ENCODE measurements around the gene RABAC1. TPM values are rescaled to one million over a fixed set of nuclear protein-coding genes. Genes with fewer than 3 reads are reported as not detected.

RABAC1 gene
- polyA plus RNA-seq, 1 donor from 2014 or later, result 290 TPM

GRCh38 chr19:41971363-41971762 is 12.2 kb upstream of the RABAC1 start:
- no peaks in the 10 kb centered on the region for H3K9me2 ChIP-seq (ENCODE audit: insufficient read depth, low read length)
- no peak for TF ChIP-seq TAF1 (IDR thresholded peaks at IDR 0.05; ENCODE audit: low read depth)
- no peak for TF ChIP-seq REST (IDR thresholded peaks at IDR 0.05; ENCODE audit: borderline replicate concordance)
- TF ChIP-seq MXI1 (conservative IDR thresholded peaks at IDR 0.05; ENCODE audit: poor library complexity, severe bottlenecking), result no peak
- TF ChIP-seq RAD21 (conservative IDR thresholded peaks at IDR 0.05), result no peak
- no peak for TF ChIP-seq EP300 (conservative IDR thresholded peaks at IDR 0.05; ENCODE audit: poor library complexity, severe bottlenecking)
- TF ChIP-seq EZH2 (IDR thresholded peaks at IDR 0.05; ENCODE audit: borderline replicate concordance, insufficient read depth, low read length, poor library complexity, severe bottlenecking), result no peak
- no peak for TF ChIP-seq SMC3 (conservative IDR thresholded peaks at IDR 0.05; ENCODE audit: poor library complexity)
- no peak for TF ChIP-seq CTCF (IDR thresholded peaks at IDR 0.05; ENCODE audit: poor library complexity, severe bottlenecking)
- no peak for TF ChIP-seq POLR2AphosphoS5 (IDR thresholded peaks at IDR 0.05)
- no peaks in the 10 kb centered on the region for H3K79me2 ChIP-seq (replicated peaks; ENCODE audit: insufficient read depth, low read length)
- H4K20me1 ChIP-seq (ENCODE audit: insufficient read depth), result no peaks in the 10 kb centered on the region
- H3K36me3 ChIP-seq (ENCODE audit: insufficient read depth, low read length), result no peaks in the 10 kb centered on the region
- H3K9me3 ChIP-seq (ENCODE audit: low read length), result no peaks in the 10 kb centered on the region
- H3K4me3 ChIP-seq (ENCODE audit: low read length), result no peak overlapping the region
- no peak overlapping the region for H3K4me2 ChIP-seq (ENCODE audit: low read length)
- no peak overlapping the region for H2AFZ ChIP-seq (ENCODE audit: low read depth, low read length)
- no peak overlapping the region for H3K27ac ChIP-seq (ENCODE audit: low read length)
- no peaks in the 10 kb centered on the region for H3F3A ChIP-seq (ENCODE audit: insufficient read depth, low read length, poor library complexity, severe bottlenecking)
- no peak overlapping the region for H3K9ac ChIP-seq (ENCODE audit: low read length)
- no peaks in the 10 kb centered on the region for H3K27me3 ChIP-seq (ENCODE audit: insufficient read depth, low read depth, low read length)

GRCh38 chr19:41969772-41970458 is 10.8 kb upstream of the RABAC1 start:
- Histone ChIP-seq H3K79me2 (replicated peaks; ENCODE audit: insufficient read depth, low read length) (no peaks in the 10 kb centered on the region), H2AFZ (ENCODE audit: low read depth, low read length) (no peak overlapping the region), H3K27me3 (ENCODE audit: insufficient read depth, low read depth, low read length) (no peaks in the 10 kb centered on the region), H3K9me2 (ENCODE audit: insufficient read depth, low read length) (no peaks in the 10 kb centered on the region), H3K4me3 (ENCODE audit: low read length) (no peak overlapping the region), H4K20me1 (ENCODE audit: insufficient read depth) (no peaks in the 10 kb centered on the region), H3K36me3 (ENCODE audit: insufficient read depth, low read length) (no peaks in the 10 kb centered on the region), H3K9me3 (ENCODE audit: low read length) (no peaks in the 10 kb centered on the region), H3K27ac (ENCODE audit: low read length) (no peak overlapping the region), H3K9ac (ENCODE audit: low read length) (no peak overlapping the region), H3F3A (ENCODE audit: insufficient read depth, low read length, poor library complexity, severe bottlenecking) (no peaks in the 10 kb centered on the region), H3K4me2 (ENCODE audit: low read length) (no peak overlapping the region)
- TF ChIP-seq MXI1 (conservative IDR thresholded peaks at IDR 0.05; ENCODE audit: poor library complexity, severe bottlenecking) (no peak), EZH2 (IDR thresholded peaks at IDR 0.05; ENCODE audit: borderline replicate concordance, insufficient read depth, low read length, poor library complexity, severe bottlenecking) (no peak), SMC3 (conservative IDR thresholded peaks at IDR 0.05; ENCODE audit: poor library complexity) (no peak), REST (IDR thresholded peaks at IDR 0.05; ENCODE audit: borderline replicate concordance) (no peak), POLR2AphosphoS5 (IDR thresholded peaks at IDR 0.05) (no peak), CTCF (IDR thresholded peaks at IDR 0.05; ENCODE audit: poor library complexity, severe bottlenecking) (no peak), RAD21 (conservative IDR thresholded peaks at IDR 0.05) (no peak), TAF1 (IDR thresholded peaks at IDR 0.05; ENCODE audit: low read depth) (no peak), EP300 (conservative IDR thresholded peaks at IDR 0.05; ENCODE audit: poor library complexity, severe bottlenecking) (no peak)
